Measurements from ENCODE around the gene VIPAS39. TPM values are rescaled to one million over a fixed set of nuclear protein-coding genes. Genes with fewer than 3 reads are reported as not detected.

Gene VIPAS39
- total RNA-seq, 4 donors from 2014 or later = 19.0 to 55.3 (median 25.3) TPM

DNA sequence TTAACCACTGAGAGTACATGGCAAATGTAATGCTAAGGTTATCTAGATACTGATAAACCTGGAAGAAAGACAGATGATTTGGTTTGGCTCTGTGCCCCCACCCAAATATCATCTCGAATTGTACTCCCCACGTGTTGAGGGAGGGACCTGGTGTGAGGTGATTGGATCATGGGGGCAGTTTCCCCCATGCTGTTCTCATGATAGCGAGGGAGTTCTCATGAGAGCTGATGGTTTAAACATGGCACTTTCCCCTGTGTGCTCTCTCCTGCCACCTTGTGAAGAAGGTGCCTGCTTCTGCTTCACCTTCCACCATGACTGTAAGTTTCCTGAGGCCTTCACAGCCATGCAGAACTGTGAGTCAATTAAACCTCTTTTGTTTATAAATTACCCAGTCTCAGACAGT is 48.3 kb downstream of the VIPAS39 start:
- Histone ChIP-seq H3K4me1 (no peaks in the 10 kb centered on the region), H3K4me3 (no peak overlapping the region), H3K36me3 (no peaks in the 10 kb centered on the region), H3K27me3 (no peaks in the 10 kb centered on the region), H3K9me3 (no peaks in the 10 kb centered on the region), H3K27ac (no peak overlapping the region)
- TF ChIP-seq, protein P1, sequence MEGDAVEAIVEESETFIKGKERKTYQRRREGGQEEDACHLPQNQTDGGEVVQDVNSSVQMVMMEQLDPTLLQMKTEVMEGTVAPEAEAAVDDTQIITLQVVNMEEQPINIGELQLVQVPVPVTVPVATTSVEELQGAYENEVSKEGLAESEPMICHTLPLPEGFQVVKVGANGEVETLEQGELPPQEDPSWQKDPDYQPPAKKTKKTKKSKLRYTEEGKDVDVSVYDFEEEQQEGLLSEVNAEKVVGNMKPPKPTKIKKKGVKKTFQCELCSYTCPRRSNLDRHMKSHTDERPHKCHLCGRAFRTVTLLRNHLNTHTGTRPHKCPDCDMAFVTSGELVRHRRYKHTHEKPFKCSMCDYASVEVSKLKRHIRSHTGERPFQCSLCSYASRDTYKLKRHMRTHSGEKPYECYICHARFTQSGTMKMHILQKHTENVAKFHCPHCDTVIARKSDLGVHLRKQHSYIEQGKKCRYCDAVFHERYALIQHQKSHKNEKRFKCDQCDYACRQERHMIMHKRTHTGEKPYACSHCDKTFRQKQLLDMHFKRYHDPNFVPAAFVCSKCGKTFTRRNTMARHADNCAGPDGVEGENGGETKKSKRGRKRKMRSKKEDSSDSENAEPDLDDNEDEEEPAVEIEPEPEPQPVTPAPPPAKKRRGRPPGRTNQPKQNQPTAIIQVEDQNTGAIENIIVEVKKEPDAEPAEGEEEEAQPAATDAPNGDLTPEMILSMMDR (IDR thresholded peaks at IDR 0.05) = peak in 4 of 6 experiments; percentile 6 to 48 (median 33)
- no peak for TF ChIP-seq POLR2A (IDR thresholded peaks at IDR 0.05)
- peak in 1 of 3 donors; percentile 56 for DNase-seq

DNA sequence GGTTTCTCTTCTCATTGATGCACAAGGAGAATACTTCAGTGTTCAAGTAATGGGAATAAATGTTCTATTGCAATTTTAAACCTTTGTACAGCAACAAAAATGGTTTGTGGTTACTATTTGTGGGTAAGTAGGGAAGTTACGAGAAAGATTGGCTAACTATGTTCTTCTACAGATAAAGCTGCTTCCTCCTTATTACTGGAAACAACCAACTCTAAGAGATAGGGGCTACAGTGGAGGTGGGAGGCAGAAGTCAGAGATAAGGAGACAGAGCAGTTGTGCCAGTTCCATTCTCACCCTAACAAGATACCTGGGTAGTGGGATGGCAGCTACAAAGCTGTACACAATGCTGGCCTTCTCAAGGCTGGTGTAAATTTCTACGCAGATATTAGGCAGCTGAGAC is 50.2 kb downstream of the VIPAS39 start:
- no peak for DNase-seq
- Histone ChIP-seq H3K4me1 (no peaks in the 10 kb centered on the region), H3K36me3 (no peaks in the 10 kb centered on the region), H3K27ac (no peak overlapping the region), H3K4me3 (no peak overlapping the region), H3K27me3 (no peaks in the 10 kb centered on the region), H3K9me3 (no peaks in the 10 kb centered on the region)
- TF ChIP-seq POLR2A (IDR thresholded peaks at IDR 0.05) = no peak
- TF ChIP-seq, protein P1 (IDR thresholded peaks at IDR 0.05) = no peak

DNA sequence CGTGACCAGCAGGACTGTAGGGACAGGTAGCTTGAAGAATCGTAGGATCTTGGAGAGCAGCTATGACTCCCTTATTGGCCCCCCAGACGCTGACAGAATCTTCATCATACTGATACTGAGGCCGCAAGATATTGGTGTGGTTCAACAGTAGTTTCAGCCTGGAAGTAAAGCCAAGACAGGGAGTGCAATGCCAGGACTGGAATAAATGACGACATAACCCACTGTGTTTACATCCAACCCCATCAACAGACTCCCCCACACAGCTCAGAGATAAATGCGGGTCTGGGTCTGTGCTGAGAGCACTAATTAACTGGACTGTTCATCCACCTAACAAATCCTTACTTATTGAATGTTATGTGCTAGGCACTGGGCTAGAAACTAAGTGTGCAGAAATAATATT is 50.7 kb downstream of the VIPAS39 start:
- no peaks in the 10 kb centered on the region for H3K9me3 ChIP-seq
- DNase-seq = no peak
- H3K27me3 ChIP-seq = no peaks in the 10 kb centered on the region
- no peaks in the 10 kb centered on the region for H3K36me3 ChIP-seq
- H3K4me3 ChIP-seq = no peak overlapping the region
- H3K4me1 ChIP-seq = no peaks in the 10 kb centered on the region
- no peak overlapping the region for H3K27ac ChIP-seq
- TF ChIP-seq, protein P1 (IDR thresholded peaks at IDR 0.05) = no peak
- no peak for TF ChIP-seq POLR2A (IDR thresholded peaks at IDR 0.05)

DNA sequence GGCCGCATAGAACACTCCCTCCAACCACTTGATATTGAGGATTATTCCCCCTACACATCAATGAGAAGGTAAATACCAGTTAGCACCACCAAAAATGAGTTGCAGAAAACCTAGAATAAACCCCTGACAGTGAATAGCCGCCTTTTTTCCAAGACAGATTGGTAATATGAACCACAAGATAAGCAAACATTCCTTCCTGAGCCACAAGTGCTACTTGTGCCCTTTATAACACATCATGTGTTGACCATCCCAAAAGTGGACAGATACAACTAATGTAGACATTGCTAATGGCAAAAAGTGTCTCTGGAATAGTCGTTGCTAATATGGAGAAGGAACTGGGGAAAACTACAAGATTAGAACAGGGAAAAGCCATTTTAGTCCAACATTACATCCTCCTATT is 51.3 kb downstream of the VIPAS39 start:
- Histone ChIP-seq H3K36me3 (no peaks in the 10 kb centered on the region), H3K27me3 (no peaks in the 10 kb centered on the region), H3K9me3 (no peaks in the 10 kb centered on the region), H3K4me3 (no peak overlapping the region), H3K27ac (no peak overlapping the region), H3K4me1 (no peaks in the 10 kb centered on the region)
- DNase-seq = no peak
- TF ChIP-seq POLR2A (IDR thresholded peaks at IDR 0.05) = no peak
- TF ChIP-seq, protein P1 (IDR thresholded peaks at IDR 0.05) = no peak

DNA sequence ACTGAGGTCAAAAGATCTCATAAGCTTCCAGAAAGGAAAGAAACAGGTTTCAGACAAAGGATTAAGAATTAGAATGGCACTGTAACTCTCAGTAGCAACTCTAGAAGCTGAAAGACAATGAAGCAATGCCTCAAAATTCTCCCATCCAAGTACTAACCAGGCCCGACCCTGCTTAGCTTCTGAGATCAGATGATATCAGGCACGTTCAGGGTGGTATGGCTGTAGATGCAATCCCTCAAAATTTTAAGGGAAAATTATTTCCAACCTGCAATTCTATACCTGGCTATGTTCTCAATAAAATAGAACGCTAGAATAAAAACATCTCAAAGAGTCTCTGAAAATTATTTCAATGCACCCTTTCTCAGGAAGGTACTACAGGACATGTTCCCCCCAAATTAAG is 53.6 kb downstream of the VIPAS39 start:
- Histone ChIP-seq H3K4me3 (no peak overlapping the region), H3K9me3 (no peaks in the 10 kb centered on the region), H3K27ac (no peak overlapping the region), H3K27me3 (no peaks in the 10 kb centered on the region), H3K36me3 (no peaks in the 10 kb centered on the region), H3K4me1 (no peaks in the 10 kb centered on the region)
- DNase-seq = no peak
- TF ChIP-seq, protein P1 (IDR thresholded peaks at IDR 0.05) = no peak
- TF ChIP-seq POLR2A (IDR thresholded peaks at IDR 0.05) = no peak

DNA sequence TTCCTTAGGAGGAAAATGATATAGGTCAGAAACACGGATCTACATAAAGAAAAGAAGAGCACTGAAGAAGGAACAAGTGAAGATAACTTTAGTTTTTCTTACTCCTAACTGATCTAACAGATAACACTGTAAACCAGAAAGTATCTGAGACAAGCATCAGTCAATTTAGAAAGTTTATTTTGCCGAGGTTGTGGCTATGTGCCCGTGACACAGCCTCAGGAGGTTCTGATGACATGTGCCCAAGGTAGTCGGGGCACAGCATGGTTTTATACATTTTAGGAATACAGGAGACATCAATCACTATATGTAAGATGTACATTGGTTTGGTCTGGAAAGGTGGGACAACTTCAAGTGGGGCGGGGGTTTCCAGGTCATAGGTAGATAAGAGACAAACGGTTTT is 57.2 kb downstream of the VIPAS39 start:
- Histone ChIP-seq H3K27me3 (no peaks in the 10 kb centered on the region), H3K4me3 (no peak overlapping the region), H3K27ac (no peak overlapping the region), H3K36me3 (no peaks in the 10 kb centered on the region), H3K9me3 (no peaks in the 10 kb centered on the region), H3K4me1 (no peaks in the 10 kb centered on the region)
- no peak for DNase-seq
- TF ChIP-seq, protein P1 (IDR thresholded peaks at IDR 0.05) = no peak
- no peak for TF ChIP-seq POLR2A (IDR thresholded peaks at IDR 0.05)
